Central memory CD8-positive, alpha-beta T cell (primary cell): ENCODE data around the gene P4HTM.

Experiments
- ATAC-seq: fragments of 150-1000 bp; cut with Tn5 transposase; replicated peaks from 2 replicates; pipeline ENCODE4 v1.10.0; 2022; ENCODE audit warnings: mild to moderate bottlenecking, moderate FRiP score, moderate number of reproducible peaks; ENCODE audit not compliant: poor library complexity, severe bottlenecking; ENCODE audit errors: extremely low read depth
- DNase-seq, 2 donors: peaks; one replicate each; pipeline ENCODE4 v3.0.0; 2021; ENCODE audit warnings: low spot score in 2 of 2
- H3K27ac Mint-ChIP-seq: one replicate; pipeline ENCODE4 v1.8.0; 2022; ENCODE audit warnings: low read depth, mild to moderate bottlenecking, moderate library complexity, mixed read lengths
- H3K27me3 Mint-ChIP-seq: one replicate; pipeline ENCODE4 v1.8.0; 2022; ENCODE audit warnings: mixed read lengths
- H3K36me3 Mint-ChIP-seq: one replicate; pipeline ENCODE4 v1.8.0; 2022; ENCODE audit warnings: mild to moderate bottlenecking, moderate library complexity, mixed read lengths; ENCODE audit not compliant: insufficient read depth
- H3K4me1 Mint-ChIP-seq: one replicate; pipeline ENCODE4 v1.8.0; 2022; ENCODE audit warnings: mixed read lengths
- H3K4me3 Mint-ChIP-seq: one replicate; pipeline ENCODE4 v1.8.0; 2022; ENCODE audit warnings: mild to moderate bottlenecking, moderate library complexity, mixed read lengths
- H3K9me3 Mint-ChIP-seq: one replicate; pipeline ENCODE4 v1.8.0; 2022; ENCODE audit warnings: mixed read lengths

Gene P4HTM

GRCh38 chr3:49025793-49026520 is 35.9 kb downstream of the P4HTM start:
- Mint-ChIP-seq H3K4me3 (no peak overlapping the region), H3K36me3 (peaks cover 53% of the 10 kb centered on the region), H3K27me3 (no peaks in the 10 kb centered on the region), H3K9me3 (no peaks in the 10 kb centered on the region), H3K27ac (no peak overlapping the region), H3K4me1 (peaks cover 39% of the 10 kb centered on the region)
- ATAC-seq (no peak), DNase-seq (no peak)

GRCh38 chr3:49026536-49026935 is 36.5 kb downstream of the P4HTM start:
- Mint-ChIP-seq H3K4me1 (peaks cover 39% of the 10 kb centered on the region), H3K4me3 (no peak overlapping the region), H3K36me3 (peaks cover 51% of the 10 kb centered on the region), H3K9me3 (no peaks in the 10 kb centered on the region), H3K27me3 (no peaks in the 10 kb centered on the region), H3K27ac (no peak overlapping the region)
- no peak for DNase-seq
- no peak for ATAC-seq

GRCh38 chr3:49027634-49028033 is 37.6 kb downstream of the P4HTM start:
- peaks cover 56% of the 10 kb centered on the region for H3K36me3 Mint-ChIP-seq
- DNase-seq (no peak), ATAC-seq (no peak)
- H3K4me1 Mint-ChIP-seq = peaks cover 34% of the 10 kb centered on the region
- no peaks in the 10 kb centered on the region for H3K27me3 Mint-ChIP-seq
- peak overlapping the region; percentile 97 for H3K27ac Mint-ChIP-seq
- H3K9me3 Mint-ChIP-seq = no peaks in the 10 kb centered on the region
- H3K4me3 Mint-ChIP-seq = no peak overlapping the region

- Mint-ChIP-seq H3K27ac (peak overlapping the region; percentile 97), H3K4me1 (peaks cover 28% of the 10 kb centered on the region), H3K27me3 (no peaks in the 10 kb centered on the region), H3K36me3 (peaks cover 55% of the 10 kb centered on the region), H3K4me3 (peak overlapping the region; percentile 87), H3K9me3 (no peaks in the 10 kb centered on the region)
- DNase-seq (no peak), ATAC-seq (no peak)
Measured at GRCh38 chr3:49028298-49028672, 38.2 kb downstream of the P4HTM start.

- Mint-ChIP-seq H3K4me3 (peak within 1 kb of the TSS; percentile 87), H3K27ac (peak within 1 kb of the TSS; percentile 97), H3K36me3 (peaks cover 53% of the 10 kb centered on the region), H3K9me3 (no peaks in the 10 kb centered on the region), H3K27me3 (no peaks in the 10 kb centered on the region), H3K4me1 (peaks cover 27% of the 10 kb centered on the region)
- peak; percentile 88 to 90 for DNase-seq
- peak; percentile 94 for ATAC-seq
Measured at GRCh38 chr3:49028673-49029562, 38.9 kb downstream of the P4HTM start, which contains the start of gene IMPDH2. Gene IMPDH2 (minus strand): TSS chr3:49029398. CDS start chr3:49029350, 48 bp downstream.

- H3K9me3 Mint-ChIP-seq = no peaks in the 10 kb centered on the region
- peak overlapping the region; percentile 97 for H3K27ac Mint-ChIP-seq
- peaks cover 47% of the 10 kb centered on the region for H3K36me3 Mint-ChIP-seq
- H3K4me1 Mint-ChIP-seq = peaks cover 27% of the 10 kb centered on the region
- H3K4me3 Mint-ChIP-seq = peak overlapping the region; percentile 87
- ATAC-seq (no peak), DNase-seq (no peak)
- H3K27me3 Mint-ChIP-seq = no peaks in the 10 kb centered on the region
Measured at GRCh38 chr3:49029563-49029884, 39.5 kb downstream of the P4HTM start.

GRCh38 chr3:49030321-49030720 is 40.3 kb downstream of the P4HTM start:
- peak overlapping the region; percentile 51 for H3K27ac Mint-ChIP-seq
- ATAC-seq (no peak), DNase-seq (no peak)
- no peaks in the 10 kb centered on the region for H3K27me3 Mint-ChIP-seq
- no peak overlapping the region for H3K4me3 Mint-ChIP-seq
- peaks cover 28% of the 10 kb centered on the region for H3K4me1 Mint-ChIP-seq
- H3K9me3 Mint-ChIP-seq = no peaks in the 10 kb centered on the region
- peaks cover 51% of the 10 kb centered on the region for H3K36me3 Mint-ChIP-seq

GRCh38 chr3:49032646-49033304 is 42.7 kb downstream of the P4HTM start:
- Mint-ChIP-seq H3K4me1 (peaks cover 26% of the 10 kb centered on the region), H3K27ac (no peak overlapping the region), H3K9me3 (no peaks in the 10 kb centered on the region), H3K4me3 (no peak overlapping the region), H3K36me3 (peaks cover 62% of the 10 kb centered on the region), H3K27me3 (no peaks in the 10 kb centered on the region)
- no peak for DNase-seq
- no peak for ATAC-seq

- Mint-ChIP-seq H3K4me1 (peaks cover 10% of the 10 kb centered on the region), H3K36me3 (peaks cover 58% of the 10 kb centered on the region), H3K27me3 (no peaks in the 10 kb centered on the region), H3K9me3 (no peaks in the 10 kb centered on the region), H3K27ac (peak overlapping the region; percentile 19), H3K4me3 (no peak overlapping the region)
- DNase-seq = no peak
- ATAC-seq = no peak
Measured at GRCh38 chr3:49034650-49035049, 44.6 kb downstream of the P4HTM start.

- no peak for ATAC-seq
- H3K27ac Mint-ChIP-seq = no peak overlapping the region
- H3K4me3 Mint-ChIP-seq = no peak overlapping the region
- no peaks in the 10 kb centered on the region for H3K27me3 Mint-ChIP-seq
- peaks cover 10% of the 10 kb centered on the region for H3K4me1 Mint-ChIP-seq
- no peak for DNase-seq
- peaks cover 58% of the 10 kb centered on the region for H3K36me3 Mint-ChIP-seq
- H3K9me3 Mint-ChIP-seq = no peaks in the 10 kb centered on the region
Measured at GRCh38 chr3:49035281-49035680, 45.2 kb downstream of the P4HTM start.

- no peaks in the 10 kb centered on the region for H3K27me3 Mint-ChIP-seq
- no peak overlapping the region for H3K27ac Mint-ChIP-seq
- no peak overlapping the region for H3K4me3 Mint-ChIP-seq
- no peaks in the 10 kb centered on the region for H3K9me3 Mint-ChIP-seq
- ATAC-seq (no peak), DNase-seq (no peak)
- peaks cover 48% of the 10 kb centered on the region for H3K36me3 Mint-ChIP-seq
- H3K4me1 Mint-ChIP-seq = peaks cover 32% of the 10 kb centered on the region
Measured at GRCh38 chr3:49053543-49053942, 63.5 kb downstream of the P4HTM start.

- Mint-ChIP-seq H3K27me3 (no peaks in the 10 kb centered on the region), H3K4me3 (no peak overlapping the region), H3K36me3 (peaks cover 50% of the 10 kb centered on the region), H3K27ac (no peak overlapping the region), H3K9me3 (no peaks in the 10 kb centered on the region), H3K4me1 (peaks cover 32% of the 10 kb centered on the region)
- DNase-seq (no peak), ATAC-seq (no peak)
Measured at GRCh38 chr3:49054344-49054862, 64.4 kb downstream of the P4HTM start.
